ENCODE results near the gene VPS18.

DNA sequence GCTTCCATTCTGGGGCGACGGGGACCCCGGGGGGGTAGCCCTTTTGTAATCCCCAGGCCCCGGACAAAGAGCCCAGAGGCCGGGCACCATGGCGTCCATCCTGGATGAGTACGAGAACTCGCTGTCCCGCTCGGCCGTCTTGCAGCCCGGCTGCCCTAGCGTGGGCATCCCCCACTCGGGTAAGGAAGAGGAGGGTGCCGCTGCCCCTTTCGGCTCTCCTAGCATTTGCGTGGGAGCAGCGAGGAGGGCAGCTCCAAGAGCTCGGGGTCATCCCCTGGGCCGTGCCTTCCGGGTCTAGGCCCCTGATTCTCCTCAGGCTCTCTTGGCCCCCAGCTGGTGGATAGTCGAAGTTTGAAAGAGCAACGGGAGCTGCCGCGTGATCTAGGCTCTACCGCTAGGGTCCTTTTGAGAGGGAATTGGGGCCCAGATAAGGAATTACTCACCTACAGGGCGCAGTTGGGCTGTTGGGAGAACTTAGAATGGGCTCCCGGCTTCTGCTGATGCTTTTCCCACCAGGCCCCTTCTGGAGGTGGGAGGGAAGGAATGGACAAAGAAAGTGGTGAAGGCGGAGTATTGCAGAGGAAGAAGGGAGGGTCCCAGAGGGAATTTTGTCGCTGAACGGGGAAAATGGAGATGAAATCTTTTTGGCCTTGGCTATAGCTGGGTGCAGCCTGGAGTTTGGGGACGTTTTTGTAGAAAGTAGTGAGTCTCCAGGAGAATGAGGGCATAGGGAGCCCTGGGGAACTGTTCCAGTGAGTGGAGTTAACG lies 615 bp downstream of the VPS18 start:
- TF ChIP-seq, protein P1, sequence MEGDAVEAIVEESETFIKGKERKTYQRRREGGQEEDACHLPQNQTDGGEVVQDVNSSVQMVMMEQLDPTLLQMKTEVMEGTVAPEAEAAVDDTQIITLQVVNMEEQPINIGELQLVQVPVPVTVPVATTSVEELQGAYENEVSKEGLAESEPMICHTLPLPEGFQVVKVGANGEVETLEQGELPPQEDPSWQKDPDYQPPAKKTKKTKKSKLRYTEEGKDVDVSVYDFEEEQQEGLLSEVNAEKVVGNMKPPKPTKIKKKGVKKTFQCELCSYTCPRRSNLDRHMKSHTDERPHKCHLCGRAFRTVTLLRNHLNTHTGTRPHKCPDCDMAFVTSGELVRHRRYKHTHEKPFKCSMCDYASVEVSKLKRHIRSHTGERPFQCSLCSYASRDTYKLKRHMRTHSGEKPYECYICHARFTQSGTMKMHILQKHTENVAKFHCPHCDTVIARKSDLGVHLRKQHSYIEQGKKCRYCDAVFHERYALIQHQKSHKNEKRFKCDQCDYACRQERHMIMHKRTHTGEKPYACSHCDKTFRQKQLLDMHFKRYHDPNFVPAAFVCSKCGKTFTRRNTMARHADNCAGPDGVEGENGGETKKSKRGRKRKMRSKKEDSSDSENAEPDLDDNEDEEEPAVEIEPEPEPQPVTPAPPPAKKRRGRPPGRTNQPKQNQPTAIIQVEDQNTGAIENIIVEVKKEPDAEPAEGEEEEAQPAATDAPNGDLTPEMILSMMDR (IDR thresholded peaks at IDR 0.05; ENCODE audit: low read length), result peak; percentile 66
- no peak for TF ChIP-seq EZH2 (IDR thresholded peaks at IDR 0.05; ENCODE audit: borderline replicate concordance, low read length)
